ENCODE results near the gene EFCAB7.
A peak's percentile ranks its signal among the peaks of the same experiment; 100 is the strongest.

EFCAB7 gene

DNA sequence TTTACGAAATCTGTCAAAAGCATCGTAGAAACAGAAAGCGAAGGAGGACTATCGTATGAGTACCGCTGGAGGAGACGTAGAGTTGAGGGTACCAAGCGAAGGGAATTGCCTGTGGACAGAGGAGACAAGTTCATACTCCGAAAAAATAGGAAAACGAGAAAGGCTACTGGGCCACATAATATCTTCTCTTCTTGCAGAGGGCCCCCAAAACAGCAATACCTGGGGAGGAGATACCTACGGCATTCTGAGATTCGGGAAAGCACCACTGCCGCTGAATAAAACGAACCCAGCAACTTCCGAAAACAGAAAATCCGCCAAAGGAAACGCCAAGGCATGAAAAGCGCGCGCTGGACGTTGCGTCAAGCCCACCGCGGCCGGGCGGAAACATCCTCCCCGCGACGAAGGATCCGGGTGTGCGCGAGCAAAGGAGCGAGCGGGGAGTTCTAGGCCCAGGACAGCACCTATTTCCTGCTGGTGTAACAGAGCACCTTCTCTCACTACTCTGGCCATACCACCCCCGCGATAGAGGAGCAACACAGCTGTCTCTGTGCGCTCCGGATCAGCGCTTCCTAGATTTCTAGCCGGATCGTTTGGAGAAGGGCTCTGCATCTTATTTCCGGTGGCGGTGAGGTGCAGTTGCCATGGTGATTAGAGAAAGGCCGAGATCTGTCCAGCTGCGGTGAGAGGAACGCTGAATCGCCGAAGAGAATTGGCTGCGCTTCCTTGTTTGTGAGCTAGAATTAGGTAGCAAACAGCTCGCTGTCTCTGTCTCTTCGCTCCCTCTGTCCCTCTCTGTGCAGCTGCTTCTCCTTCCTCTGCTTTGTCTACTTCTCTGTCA, at the start of gene EFCAB7, which contains the start of gene ITGB3BP:
TSS of gene EFCAB7 (plus strand) at position 635 of the 838 bp plus-strand sequence. CDS start 2,048 bp downstream, outside the sequence.
TSS of gene ITGB3BP (minus strand) at position 335 of the 838 bp plus-strand sequence. CDS start at position 243, 92 bp downstream.
- DNase-seq, result peak; percentile 72 to 75

GRCh38 chr1:63475761-63476160, 47.6 kb upstream of the EFCAB7 start:
- no peak for DNase-seq

- DNase-seq, result no peak
Observed at GRCh38 chr1:63480057-63480456, 43.3 kb upstream of the EFCAB7 start.

- no peak for DNase-seq
Observed at GRCh38 chr1:63486629-63487028, 36.7 kb upstream of the EFCAB7 start.

DNA sequence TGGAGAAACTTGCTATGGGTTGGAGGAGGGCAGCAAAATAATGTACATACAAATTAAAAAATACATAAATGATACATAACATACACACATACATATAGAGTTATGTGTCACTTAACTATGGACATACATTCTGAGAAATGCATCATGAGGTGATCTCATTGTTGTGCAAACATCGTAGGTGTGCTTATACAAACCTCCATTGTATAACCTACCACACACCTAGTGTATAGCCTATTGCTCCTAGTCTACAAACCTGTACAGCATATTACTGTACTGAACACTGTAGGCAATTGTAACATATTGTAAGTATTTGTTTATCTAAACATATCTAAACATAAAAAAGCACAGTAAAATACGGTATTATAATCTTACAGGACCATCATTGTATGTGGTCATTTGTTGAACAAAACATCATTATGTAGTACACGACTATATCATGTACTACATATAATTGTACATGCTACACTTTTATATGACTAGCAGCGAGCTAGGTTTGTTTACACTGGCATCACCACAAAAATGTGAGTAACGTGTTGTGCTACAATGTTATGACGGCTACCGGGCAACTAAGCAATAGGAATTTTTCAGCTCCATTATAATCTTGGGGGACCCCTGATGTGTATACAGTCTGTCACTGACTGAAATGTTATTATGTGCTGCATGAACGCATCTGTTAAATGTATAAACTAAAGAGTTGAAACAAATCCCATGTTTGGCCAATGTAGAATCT, 35.8 kb upstream of the EFCAB7 start:
- DNase-seq, result no peak

- no peak for DNase-seq
Observed at GRCh38 chr1:63497577-63497976, 25.7 kb upstream of the EFCAB7 start.

DNA sequence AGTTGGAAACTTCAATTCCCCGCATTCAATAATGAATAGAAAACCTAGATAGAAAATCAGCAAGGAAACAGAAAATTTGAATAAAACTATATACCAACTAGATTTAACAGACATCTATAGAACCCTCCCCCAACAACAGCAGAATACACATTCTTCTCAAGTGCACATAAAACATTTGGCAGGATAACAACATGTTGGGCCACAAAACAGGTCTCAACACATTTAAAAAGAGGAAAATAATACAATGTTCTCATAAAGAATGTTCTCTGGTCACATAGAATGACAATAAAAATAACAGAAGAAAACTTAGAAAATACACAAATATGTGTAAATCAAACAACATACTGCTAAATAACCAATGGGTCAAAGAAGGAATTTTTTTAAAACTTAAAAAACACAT, 25.2 kb upstream of the EFCAB7 start:
- DNase-seq, result no peak

DNA sequence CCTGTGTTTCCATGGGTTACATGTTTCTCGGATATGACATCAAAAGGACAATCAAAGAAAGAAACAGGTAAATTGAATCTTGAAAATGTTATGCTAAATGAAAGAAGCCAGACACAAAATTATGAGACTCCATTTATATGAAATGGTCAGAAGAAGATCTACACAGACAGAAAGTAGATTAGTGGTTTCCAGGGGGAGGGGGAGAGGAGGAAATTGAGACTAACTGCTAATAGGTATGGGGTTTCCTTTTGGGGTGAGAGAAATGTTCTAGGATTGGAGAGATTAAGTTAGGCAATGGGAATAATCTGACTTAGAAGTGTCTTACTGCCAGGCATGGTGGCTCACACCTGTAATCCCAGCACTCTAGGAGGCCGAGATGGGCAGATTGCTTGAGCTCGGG, 22.1 kb upstream of the EFCAB7 start:
- no peak for DNase-seq

DNA sequence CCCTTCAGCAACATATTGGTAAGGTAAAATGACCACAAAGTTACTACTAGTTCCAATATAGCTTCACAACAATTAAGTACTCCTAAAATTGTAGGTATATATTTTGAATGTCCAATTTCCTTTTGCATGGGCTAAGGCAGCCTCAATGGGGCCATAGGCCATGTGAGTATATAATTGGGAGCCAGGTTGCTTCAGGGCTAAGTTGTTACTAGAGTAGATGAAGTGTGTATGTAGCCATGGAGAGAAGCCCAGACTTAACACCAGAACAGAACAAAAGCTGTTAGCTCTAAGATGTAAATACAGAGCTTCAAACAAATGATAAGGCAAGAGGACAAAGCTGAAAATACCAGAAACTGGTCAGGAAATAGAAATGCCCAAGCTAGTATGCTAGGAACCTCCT, 16.5 kb upstream of the EFCAB7 start:
- DNase-seq, result no peak

- no peak for DNase-seq
Observed at GRCh38 chr1:63509718-63510117, 13.6 kb upstream of the EFCAB7 start.

- no peak for DNase-seq
Observed at GRCh38 chr1:63512584-63512983, 10.7 kb upstream of the EFCAB7 start.

DNA sequence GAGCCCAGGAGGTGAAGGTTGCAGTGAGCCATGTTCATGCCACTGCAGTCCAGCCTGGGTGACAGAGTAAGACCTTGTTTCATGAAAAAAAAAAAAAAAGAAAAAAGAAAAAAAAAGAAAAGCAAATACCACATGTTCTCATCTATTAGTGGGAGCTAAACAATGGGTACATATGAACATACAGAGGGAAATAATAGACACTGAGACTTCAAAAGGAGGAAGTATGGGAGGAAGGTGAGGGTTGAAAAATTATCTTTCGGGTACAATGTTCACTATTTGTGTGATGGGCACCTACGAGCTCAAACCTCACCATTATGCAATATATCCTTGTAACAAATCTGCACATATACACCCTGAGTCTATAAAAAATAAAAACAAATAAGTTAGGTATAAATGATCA, 6.7 kb upstream of the EFCAB7 start:
- no peak for DNase-seq

DNA sequence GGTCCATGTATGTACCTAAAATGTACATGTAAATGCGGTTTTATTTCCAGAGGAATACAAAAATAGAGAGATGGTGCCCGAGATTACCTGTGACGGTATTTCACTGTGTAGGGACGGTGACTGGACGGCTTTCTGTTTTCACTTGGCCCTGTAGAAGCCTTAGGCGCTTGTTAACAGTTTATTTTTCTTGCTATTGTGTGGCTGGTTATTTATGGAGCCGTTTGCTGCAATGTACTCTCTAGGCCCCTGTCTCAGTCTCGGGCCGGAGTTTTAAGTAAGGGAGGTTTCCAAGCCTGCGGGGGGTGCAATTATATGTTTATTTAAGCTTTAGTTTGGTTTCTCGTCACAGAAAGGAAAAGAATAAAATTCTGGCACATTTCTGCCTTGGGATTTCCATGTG, 413 bp downstream of the EFCAB7 start:
- no peak for DNase-seq

GRCh38 chr1:63524201-63524600, 876 bp downstream of the EFCAB7 start:
- DNase-seq, result no peak

- DNase-seq, result no peak
Observed at GRCh38 chr1:63532727-63533126, 9.4 kb downstream of the EFCAB7 start.

GRCh38 chr1:63533931-63534330, 10.6 kb downstream of the EFCAB7 start:
- DNase-seq, result no peak

GRCh38 chr1:63534406-63534805, 11.1 kb downstream of the EFCAB7 start:
- no peak for DNase-seq

- DNase-seq, result no peak
Observed at GRCh38 chr1:63537006-63537405, 13.7 kb downstream of the EFCAB7 start.

DNA sequence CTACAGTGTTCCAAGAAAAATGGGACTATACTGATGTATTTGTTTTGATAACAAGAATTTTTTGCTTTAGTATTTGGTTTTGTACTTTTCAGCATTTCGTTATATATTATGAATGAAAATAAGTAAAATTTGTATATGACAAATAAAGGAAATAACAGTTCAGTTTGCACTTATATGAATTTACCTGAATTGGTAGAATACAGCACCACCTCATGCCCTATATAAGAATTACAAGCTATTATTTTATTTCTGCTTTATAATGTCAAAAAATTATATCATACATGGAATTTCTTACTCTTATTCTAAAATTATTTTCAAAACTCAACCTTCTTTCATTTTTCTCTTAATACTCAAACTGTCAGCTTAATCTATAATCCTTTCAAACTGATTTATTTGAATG, 14.6 kb downstream of the EFCAB7 start:
- DNase-seq, result no peak

GRCh38 chr1:63545780-63546179, 22.5 kb downstream of the EFCAB7 start:
- no peak for DNase-seq

- DNase-seq, result no peak
Observed at GRCh38 chr1:63547621-63548294, 24.4 kb downstream of the EFCAB7 start.

DNA sequence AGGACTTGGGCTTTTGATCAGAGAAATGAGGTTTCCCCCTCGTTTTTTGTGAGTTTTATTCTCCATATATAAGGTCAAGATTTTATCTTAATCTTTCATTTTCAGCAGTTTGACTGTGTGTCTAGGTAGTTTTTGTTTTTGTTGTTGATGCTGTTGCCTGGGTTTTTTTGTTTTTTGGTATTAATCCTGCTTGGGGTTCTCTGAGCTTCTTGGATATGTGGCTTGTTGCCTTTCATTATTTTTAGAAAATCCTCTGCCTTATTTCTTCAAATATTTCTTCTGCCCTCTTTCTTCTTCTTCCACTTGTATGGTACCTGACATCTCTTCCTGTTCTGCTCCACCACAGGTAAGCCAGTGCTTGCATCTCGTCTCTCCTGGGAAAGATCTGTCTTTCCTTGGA, 25.0 kb downstream of the EFCAB7 start:
- DNase-seq, result no peak

DNA sequence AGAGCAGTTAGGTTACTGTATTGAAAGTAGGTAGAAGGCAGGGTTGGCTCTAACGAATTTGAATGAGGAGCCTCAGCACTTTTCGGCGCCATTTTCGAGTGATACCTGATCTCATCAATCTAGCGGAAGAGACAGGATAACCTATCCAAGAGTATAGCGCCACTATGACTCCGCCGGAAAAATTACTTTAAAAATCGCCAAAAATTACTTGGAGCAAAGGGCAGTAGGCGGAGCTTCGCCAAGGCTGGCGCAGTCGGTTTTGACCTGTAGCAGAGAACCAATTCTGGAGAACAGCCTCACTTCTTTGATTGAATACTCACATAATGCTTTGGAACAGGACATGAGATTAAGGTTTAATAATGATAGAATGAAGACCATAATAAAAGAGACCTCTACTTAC, 25.6 kb downstream of the EFCAB7 start:
- DNase-seq, result no peak

DNA sequence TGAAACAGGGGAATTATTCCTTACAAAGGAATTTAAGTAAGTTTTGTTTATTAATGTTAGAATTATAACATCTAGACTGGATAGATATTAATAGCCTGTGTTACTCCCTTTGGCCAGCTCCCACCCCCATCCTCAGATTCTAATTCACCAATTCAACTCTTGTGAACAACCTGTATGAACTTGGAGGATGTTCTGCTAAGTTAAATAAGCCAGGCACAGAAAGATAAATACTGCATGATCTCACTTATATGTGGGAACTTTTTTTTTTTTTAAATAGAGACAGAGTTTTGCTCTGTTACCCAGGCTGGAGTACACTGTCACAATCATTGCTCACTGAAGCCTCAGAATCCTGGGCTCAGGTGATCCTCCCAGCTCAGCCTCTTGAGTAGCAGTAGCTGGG, 32.2 kb downstream of the EFCAB7 start:
- DNase-seq, result no peak

Data from activated CD4-positive, alpha-beta T cell treated with anti-CD3 and anti-CD28 coated beads for 4 hours (primary cell).